Sigmoid colon (tissue), 4 donors: Measurements from ENCODE around the gene ARID3B.

Experiments
- CTCF ChIP-seq, 4 experiments: fragments of 450-650 bp in 3 of 4; fragments of 200-600 bp in 1 of 4; IDR thresholded peaks; one replicate each; pipeline ENCODE4 v1.5.1; 2016 to 2019; ENCODE audit warnings: antibody characterized with exemption in 4 of 4, mild to moderate bottlenecking in 3 of 4, moderate library complexity in 2 of 4
- POLR2A ChIP-seq, 2 donors: fragments of 450-650 bp; IDR thresholded peaks; one replicate each; pipeline ENCODE4 v1.6.1; 2016; ENCODE audit warnings: antibody characterized with exemption in 2 of 2, mild to moderate bottlenecking in 2 of 2, moderate library complexity in 2 of 2
- POLR2AphosphoS5 ChIP-seq, 4 donors: sonication (generic); formaldehyde crosslinking; IDR thresholded peaks; one replicate each; pipeline ENCODE4 v1.6.1; 2017; ENCODE audit warnings: antibody characterized with exemption in 4 of 4

- no peak for TF ChIP-seq CTCF (IDR thresholded peaks at IDR 0.05)
- TF ChIP-seq POLR2AphosphoS5 (IDR thresholded peaks at IDR 0.05): no peak
- TF ChIP-seq POLR2A (IDR thresholded peaks at IDR 0.05): no peak
Measured at GRCh38 chr15:74506515-74506840, 34.5 kb upstream of the ARID3B start.
